Fibroblast of skin of left biceps (primary cell): ENCODE results near the gene SIPA1L3.

ENCODE experiments used
- DNase-seq, 2 experiments: peaks; one replicate each; pipeline ENCODE4 v3.0.0-alpha.2; 2013; ENCODE audit warnings: low read depth in 2 of 2

The SIPA1L3 gene

DNA sequence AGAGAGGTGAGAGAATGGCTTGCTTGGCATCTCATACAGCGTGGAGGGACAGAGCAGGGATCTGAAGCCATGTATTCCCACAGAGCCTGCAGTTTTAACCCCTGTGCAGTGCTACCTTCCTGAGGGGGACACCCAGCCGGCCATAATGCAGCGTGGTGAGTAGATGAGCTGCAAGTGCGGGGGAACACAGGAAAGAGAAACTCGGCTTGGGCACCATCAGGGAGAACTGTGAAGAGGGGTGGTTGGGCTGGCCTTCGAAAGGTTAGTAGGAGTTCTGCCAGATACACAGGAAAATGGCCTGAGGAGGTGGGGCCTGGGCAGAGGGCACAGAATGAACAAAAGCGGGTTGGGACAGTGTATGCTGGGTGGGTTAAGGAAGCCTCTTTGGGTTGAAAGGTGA lies 88.3 kb downstream of the SIPA1L3 start:
- DNase-seq: no peak

DNA sequence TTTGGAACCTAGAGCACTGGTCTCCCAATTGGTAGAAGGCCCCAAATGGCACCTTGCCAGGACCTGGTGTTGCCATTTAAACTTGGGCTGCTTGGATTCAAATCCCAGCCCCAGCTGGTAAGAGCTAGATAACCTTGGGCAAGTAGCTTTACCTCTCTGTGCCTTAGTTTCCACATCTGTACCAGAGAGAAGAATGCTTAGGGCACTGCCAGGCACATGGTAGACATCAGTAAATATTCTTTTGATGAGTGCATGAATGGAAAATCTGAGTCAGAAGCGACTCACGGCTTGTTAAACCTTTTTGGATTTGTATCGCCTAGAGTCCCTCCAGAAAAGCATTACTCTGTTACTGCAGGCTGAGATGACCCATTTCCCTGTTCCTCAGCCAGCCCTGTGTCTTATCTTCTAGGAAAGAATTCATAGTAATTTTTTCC lies 90.9 kb downstream of the SIPA1L3 start:
- peak; percentile 72 to 77 for DNase-seq

DNA sequence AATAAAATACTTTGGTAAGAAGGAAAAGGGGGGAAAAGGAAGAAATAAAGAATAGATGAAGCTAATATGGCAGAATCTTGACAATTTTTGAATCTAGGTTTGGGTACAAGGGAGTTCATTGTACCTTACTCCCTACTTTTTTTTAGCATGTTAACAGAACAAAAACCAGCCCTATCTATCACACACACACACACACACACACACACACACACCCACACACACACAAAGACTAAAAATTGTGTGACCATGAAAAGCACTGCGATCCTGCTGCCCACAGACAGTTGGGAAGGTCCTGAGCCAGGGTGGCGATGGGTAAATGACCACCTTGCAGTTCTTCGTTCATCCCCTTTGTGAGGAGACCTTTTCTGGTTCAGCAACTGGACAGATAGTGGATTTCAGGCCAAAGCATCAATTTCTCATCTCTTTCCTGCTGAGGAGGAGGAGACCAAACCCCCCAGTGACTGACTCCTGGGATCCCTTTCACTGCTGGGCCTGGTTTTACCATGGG lies 91.8 kb downstream of the SIPA1L3 start:
- DNase-seq: no peak

DNA sequence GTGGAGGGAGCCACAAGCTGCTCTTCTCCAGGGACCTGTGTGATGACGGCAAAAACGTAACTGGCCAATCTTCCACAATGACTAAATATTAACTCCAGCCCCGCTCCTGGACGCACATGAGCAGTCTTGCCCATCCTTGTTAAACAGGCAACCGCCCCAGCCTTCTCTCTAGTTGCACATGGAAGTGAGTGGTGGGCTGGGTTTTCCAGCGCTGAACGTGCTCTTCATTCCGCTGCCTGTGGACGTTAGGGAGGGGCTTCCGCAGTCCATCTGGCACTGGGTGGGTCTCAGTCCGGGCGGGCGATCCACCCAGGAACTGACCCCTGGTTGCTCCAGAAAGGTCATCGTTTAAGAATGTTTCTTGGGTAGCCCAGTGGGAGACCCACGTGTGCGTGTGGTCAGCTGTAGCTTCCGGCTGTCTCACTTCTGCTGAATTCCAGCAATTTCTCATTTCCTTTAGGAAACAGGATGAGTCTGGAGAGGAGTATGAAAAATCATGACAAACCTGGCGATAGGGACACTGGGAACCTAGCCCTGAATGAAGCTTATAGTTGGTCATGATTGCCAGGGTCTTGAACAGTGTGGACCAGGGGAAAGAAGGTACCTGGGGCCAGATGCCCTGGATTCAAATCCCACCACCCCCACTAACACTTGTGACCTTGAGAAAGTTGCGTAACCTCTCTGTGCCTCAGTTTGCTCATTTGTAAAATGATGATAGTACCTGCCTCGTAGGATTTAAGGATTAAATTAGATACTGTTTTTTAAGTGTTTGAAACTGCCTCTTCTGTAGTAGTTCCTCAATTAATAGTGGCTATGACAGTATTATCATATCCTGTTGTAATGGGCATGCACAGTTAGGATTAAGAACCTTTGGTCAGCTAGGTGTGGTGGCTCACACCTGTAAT lies 92.6 kb downstream of the SIPA1L3 start:
- DNase-seq: peak; percentile 71 to 76

DNA sequence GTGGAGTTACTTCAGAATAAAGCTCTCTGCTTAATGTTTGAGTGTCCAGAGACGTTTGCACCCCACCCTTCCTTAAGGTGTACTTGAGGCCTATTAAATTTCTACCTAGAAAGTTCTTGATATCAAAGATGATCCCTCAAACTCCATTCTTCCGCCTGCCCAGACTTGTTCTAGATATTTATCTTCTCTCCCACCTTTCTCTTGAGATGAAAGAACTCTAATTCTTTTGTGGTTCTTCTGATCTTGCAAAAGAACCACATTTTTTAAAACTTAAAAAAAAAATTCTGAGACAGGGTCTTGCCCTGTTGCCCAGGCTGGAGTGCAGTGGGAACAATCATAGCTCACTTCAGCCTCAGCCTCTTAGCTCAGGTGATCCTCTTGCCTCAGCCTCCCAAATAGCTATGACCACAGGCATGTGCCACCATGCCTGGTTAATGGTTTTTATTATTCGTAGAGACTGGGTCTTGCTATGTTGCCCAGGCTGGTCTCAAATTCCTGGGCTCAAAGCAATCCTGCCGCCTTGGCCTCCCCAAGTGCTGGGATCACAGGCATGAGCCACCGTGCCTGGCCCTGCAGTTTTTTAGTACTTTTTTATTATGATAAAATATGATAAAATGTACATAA lies 94.3 kb downstream of the SIPA1L3 start:
- DNase-seq: no peak

DNA sequence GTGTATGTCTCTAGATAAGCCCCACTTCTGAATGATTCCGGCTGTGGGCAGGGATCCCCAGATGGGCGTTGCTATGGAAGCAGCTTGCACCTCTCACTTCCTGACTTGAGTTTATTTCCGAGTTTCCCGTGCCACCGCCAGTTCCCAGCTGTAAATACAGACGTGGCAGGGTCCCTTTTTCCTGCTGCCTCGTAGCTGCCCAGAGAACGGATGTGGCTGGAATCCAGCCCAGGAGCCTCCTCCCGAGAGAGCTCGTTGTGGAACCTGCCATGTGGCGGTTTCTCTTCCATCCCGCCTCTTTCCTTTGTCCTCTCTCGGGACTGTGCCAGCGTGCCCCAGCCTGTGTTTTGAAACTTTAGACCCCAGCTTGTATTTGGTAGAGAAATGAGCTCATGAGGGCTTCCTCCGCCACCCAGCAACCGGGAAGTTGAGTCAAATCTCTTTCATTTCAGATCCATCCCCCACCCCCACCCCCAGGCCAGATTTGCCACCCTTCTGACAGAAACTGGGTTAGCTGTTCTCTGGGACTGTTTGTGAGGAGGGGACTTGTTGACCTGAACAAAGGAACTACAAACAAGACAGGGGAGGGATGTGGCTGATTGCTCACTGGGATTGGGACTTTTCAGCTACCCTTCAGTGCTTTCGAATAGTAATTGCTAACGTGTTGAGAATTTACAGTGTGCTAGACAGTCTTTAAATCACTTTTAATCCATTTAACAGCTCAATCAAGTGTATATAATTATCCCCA lies 96.6 kb downstream of the SIPA1L3 start:
- DNase-seq: peak; percentile 48 to 58

DNA sequence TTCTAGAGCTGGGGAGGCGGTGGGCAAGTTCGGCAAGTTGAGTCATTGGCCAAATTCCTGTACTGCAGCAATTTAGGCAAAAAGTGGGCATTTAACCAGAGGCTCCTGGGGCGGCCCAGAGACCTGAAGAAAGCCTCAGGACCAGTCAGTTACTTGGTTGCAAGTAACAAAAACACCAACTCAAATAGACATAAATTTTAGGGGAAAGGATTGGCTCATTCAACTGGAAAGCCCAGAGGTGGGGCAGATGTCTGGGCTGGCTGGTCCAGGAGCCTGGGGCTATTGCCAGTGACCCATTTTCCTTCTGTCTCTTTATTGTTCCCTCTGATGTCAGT lies 97.1 kb downstream of the SIPA1L3 start:
- no peak for DNase-seq

DNA sequence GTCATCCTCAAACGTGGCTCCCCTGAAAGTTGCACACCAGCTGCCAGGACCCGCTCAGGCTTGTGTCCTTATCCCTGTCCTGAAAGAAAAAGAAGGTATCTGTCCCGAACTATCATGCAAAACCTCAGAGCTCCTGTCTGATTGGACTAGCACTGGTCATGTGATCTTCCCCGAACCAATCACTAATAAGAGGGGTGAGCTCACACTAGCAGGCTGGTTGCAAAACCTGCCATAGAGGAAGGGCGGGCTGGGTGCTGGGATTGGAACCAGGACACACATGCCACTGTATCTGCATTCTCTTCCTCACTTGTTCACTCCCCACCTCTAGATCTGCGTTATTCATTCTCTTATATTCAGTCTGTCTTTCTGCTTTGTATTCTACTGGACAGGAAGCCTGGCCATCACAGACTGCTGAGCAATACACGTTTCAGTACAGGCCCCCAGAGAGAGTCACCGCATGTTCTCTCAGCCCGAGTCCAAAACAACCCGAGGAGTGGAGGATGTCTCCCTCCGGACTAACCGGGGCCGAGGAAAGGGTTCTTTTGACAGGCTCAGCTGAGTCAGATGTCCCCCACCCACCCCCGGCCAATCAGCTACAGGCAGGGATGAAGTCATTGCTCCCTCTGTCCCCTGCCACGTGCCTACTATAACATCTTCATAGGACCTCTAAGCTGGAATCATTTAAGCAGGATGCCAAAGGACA lies 97.7 kb downstream of the SIPA1L3 start:
- DNase-seq: peak; percentile 90 to 91

DNA sequence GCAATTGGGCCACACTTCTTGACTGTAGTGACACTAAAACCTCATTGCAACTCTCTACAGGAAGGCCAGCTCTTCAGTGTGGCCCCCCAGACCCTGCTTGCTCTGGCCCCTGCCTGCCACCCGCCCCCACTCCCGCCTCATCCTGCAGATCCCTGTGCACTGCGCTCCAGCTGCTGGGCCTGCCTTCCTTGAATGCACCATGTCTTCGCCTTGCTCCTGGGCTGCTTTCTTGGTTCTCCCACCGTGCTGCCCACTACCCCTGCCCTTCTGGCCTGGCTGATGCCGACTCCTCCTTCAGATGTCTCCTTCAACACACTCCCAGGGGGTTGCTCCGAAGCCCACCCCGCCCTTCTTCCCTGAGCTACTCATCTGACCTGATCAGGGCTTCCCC lies 98.2 kb downstream of the SIPA1L3 start:
- no peak for DNase-seq

DNA sequence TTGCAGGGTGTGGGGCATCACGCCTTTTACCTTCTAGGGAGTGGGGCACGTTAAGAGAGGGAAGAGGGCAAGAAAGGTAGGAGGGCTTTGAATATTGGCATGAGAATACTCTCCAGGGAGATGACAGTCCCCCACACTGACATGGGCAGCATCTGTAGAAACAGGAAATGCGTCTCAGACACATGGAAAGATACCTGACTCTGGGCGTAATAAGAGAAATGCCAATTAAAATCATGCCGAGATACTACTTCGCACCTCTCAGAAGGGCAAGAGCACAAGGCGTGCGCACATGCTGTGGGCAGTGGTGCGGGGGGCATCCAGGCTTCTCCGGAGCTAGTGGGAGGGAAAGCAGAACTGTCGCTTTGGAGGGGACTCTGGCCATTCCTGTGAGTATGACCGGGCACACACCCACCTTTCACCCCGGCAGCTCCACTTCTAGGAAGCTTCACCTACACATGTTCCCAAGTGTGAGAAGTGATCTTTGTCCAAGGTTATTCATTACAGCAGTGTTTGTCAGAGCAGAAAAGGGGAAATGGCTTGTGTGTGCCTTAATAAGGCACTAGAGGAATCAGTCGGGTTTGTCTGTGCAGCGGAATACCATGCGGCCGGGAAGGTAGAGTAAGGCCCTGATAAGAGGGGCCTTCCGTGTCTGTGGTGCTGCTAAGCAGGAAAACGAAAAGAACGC lies 99.5 kb downstream of the SIPA1L3 start:
- DNase-seq: no peak

DNA sequence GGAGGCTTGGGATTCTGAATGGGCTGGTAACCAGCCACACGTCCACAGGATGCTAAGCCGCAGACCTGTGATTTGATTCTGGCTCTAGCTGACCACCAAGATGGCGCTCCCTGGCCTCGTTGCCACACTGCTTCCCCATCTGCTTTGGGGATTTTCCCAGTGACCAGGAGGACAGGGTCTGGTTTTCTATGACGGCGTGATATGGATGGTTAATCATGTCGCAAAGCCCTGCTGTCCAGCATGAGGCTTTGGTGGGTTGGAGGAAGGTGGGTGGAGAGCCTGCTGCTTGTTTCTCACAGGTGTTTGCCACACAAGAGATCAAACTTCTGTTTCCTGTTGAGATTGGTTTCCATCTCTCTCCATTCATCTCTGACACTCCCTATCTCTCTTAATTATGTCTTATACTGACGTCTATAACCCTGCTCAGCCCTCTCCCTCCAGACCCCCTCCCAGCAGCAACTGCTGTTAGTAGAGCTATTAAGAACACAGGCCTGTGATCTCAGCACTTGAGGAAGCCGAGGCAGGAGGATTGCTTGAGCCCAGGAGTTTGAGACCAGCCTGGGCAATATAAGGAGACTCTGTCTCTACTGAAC lies 102.7 kb downstream of the SIPA1L3 start:
- DNase-seq: no peak

DNA sequence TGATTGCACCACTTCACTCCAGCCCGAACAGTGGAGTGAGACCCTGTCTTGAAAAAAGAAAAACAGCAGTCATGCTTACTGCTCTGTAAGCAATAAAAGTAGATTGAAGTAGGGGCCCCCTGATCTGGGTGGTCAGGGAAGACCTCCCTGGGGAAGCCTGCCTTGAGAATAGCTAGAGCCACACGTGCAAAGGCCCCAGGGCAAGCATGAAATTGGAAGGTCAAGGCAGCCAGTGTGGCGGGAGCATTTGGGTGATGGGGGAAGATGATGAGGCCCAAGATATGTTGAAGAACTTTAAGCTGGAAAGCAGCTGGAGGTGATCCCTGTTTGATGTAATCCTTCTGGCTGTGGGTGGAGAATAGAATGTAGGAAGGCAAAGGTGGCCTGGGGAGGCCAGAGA lies 104.4 kb downstream of the SIPA1L3 start:
- no peak for DNase-seq

DNA sequence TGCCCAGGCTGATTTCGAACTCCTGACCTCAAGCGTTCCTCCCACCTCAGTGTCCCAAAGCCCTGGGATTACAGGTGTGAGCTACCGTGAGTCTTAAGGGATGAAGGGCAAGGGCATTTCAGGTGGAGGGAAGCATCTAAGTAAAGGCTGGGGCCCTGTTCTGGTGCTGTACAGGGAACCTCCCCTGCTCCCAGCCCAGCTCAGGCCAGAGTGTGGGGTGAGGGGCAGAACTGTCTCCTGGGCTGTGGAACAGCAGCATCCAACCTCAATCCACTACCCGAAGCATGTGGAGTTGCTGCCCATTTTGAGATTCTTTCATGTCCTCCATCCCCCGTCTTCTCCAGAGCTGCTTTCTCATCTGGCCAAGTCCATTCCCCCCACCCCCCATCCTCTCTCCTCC lies 105.3 kb downstream of the SIPA1L3 start:
- no peak for DNase-seq

DNA sequence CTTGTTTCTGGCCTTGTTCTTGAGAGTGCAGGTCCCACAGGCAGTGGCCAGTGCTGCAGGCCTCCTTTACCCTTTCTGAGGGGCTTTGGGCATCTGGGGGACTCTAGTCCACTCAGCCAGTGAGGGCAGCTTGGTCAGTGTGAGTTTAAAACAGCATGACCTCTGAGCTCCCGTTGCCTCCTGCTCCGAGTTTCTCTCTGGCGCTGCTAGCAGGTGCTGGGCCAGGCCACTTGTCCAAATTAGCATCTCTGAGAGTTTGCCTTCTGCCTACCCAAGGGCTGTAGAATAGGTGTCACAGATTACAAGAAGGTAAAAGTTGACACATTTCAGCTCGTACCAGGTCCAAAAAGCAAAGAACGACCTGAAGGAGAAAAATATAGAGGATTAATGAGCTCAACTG lies 105.9 kb downstream of the SIPA1L3 start:
- no peak for DNase-seq

DNA sequence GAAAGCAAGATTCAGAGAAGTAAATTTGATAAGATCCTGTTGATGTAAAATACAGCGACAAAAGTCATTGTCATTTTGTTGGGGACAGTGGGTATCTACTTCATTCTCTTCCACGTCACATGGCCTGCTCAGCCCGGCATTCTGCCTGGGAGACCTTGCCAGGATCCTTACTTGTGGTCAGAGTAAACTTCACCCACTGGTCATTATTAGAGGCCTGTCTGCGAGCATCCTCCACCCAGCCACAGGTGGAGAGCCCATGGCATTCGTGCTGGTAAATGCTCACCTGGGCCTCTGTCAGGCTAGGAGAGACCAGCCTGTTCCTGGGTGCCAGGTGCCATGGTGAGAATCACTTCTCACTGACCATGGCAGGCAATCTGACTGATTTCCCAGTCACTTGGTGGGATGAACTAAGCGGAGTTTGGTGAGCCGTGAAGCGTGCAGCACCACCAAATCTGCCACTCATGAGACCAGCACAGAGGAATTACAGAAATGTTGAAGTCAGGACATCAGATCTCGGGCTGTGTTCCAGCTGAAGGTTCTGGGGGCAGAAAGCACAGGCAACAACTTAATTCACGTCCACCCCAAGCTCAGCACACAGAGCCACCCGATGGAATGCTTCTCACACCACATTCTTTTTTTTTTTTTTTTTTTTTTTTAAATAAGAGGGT lies 107.0 kb downstream of the SIPA1L3 start:
- no peak for DNase-seq

DNA sequence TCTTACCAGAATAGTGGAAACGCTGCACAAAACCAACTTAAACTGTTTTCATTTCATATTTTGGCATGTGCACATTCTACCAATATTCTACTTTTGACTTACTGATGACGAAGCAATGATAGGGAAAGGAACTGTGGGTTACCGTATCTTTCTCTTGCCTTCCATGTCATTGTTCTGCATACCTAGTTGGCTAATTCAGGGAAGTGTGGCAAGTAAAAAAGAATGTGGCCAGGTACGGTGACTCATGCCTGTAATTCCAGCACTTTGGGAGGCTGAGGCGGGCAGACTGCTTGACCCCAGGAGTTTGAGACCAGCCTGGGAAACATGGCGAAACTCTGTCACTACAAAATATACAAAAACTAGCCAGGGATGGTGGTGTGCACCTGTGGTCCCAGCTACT lies 108.2 kb downstream of the SIPA1L3 start:
- DNase-seq: no peak

DNA sequence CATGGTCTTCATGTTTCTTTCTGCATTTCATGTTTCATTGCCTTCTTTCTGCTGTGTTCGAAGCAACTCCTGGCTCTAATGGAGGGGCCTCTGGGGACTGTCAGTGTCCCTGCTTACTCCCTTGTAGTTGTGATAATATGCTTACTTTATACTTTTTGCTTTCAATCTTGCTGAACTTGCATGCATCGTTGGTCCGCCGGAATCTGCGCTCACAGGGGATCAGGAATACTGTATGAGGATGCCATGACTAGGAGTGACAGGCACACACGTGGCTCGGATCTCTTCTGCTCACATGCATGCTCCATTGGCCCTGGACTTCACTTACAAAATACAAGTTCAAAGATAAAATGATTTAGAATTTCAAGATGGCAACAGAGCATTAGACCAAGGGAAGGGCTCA lies 108.8 kb downstream of the SIPA1L3 start:
- no peak for DNase-seq

DNA sequence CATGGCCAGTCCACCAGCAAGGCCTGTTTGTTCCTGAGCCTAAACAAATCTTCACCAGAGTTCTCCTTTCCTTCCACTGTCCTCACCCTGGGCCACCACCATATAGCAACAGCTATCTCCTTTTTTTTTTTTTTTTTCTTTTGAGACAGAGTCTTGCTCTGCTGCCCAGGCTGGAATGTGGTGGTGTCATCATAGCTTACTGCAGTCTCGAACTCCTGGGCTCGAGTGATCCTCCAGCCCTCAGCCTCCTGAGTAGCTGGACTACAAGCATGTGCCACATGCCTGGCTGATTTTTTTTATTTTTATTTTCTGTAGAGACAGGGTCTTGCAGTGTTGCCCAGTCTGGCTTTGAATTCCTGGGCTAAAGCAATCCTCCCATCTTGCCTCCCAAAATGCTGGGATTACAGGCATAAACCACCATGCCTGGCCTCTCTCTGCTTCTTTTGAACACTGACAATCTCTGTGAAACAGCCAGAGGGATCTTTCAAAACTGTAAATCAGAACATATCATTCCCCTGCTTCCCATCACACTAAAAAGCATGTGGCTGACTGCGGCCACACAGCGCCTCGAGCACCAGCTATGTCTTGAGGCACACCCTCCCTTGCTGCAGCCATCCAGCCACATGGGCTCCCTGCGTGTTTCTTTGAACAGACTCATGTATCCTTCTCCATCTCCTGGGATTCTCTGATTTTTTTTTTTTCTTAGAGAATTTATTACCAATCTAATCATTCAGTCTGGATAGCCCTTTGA lies 110.6 kb downstream of the SIPA1L3 start:
- no peak for DNase-seq

DNA sequence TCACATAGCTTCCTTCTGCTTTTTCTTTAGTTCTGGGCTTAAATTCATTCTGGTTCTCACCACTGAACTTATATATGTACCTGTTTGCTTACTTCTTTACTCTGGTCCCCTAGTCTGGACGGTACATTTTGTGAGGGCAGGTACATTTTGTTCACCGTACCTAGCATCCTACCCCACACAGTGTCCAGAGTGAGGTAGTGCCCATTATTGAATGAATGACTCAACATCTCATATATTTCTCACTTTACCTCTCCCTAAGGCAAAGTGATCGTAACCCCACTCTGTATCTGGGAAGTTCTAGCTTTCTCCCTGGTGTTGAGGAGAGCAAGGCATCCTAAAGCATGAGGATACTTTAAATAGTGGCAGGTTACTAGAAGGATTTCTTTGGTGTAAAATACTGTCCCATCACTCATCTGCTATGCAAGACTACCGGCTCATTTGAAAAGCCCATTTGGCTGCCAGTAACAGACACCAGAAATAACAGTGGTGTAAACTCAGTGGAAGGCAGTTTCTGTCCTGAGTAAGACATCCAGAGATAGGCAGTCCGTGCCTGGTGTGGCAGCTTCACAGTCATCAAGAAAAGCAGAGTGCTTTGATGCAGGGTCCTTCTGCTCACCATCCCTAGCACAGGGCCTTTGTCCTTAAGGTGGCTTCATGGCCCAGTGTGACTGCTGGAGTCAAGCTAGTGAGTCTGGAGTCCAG lies 111.8 kb downstream of the SIPA1L3 start:
- DNase-seq: no peak
